Measurements from ENCODE around the gene DLGAP4.

DLGAP4 gene

GRCh38 chr20:36573798-36574365 lies 267.7 kb downstream of the DLGAP4 start:
- DNase-seq, result peak; percentile 33 to 38

DNA sequence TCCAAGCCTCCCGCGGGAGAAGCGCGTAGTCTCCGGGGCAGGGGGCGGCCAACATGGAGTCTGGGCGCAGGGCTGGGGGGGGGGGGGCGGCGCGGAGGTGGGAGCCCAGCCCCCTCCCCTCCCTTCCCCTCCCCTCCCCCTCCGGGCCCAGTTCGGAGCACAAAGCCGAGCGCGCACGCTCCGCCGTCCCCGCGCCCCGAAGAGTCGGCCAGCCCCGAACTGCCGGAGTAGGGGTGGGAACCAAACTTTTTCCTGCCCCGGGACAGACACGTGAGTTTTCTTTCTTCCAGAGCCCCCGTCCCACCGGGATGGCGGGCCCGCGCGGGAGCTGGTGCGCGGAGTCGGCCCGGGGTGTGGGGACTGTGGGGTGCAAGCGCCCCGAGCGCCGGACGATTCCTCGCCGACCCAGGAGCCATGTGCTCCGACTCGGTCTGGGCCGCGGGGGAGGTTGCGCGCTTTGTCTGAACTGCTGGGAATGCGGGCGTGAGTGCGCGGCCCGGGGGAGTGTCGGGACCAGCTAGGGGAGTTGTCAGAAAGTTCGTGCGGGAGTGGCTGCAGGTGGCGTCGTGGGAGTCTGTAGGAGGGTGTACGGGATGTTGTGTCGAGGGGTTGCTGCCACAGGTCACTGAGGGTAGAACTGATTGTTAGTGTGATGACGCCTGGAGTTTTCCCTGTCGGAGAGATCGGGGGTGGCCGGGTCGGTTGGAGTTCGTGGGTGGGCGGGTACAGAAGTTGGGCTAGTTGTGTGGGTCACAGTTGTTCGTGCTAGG lies 268.4 kb downstream of the DLGAP4 start:
- DNase-seq, result peak; percentile 23 to 38

- DNase-seq, result no peak
These were observed 269.9 kb downstream of the DLGAP4 start for GRCh38 chr20:36576081-36576445.
